Caco-2 (cell line): Measurements from ENCODE around the gene AKT3. TPM values are rescaled to one million over a fixed set of nuclear protein-coding genes. Genes with fewer than 3 reads are reported as not detected.

Source experiments
- BruUV-seq: library from RNA; stranded (reverse); fragments of 400-500 nt; replicated peaks from 2 replicates; lab custom pipeline; 2021; lab: Mats Ljungman, UMichigan
- CTCF ChIA-PET: fragments of 300-600 bp; sonication (Branson Sonifier 250); formaldehyde crosslinking; loops from one replicate; lab custom pipeline; 2022; ENCODE audit warnings: antibody characterized with exemption; lab: Charles Lee
- POLR2A ChIA-PET: fragments of 300-600 bp; sonication (Branson Sonifier 250); formaldehyde crosslinking; loops from one replicate; lab custom pipeline; 2022; ENCODE audit warnings: antibody characterized with exemption; lab: Charles Lee
- DNase-seq, 2 experiments: peaks; one replicate each; pipeline versions ENCODE4 v3.0.0 to v3.0.0-alpha.2; 2020 to 2022
- H3K27me3 ChIP-seq: replicated peaks from 2 replicates; pipeline ENCODE4 v1.6.0; 2011; ENCODE audit warnings: low read length; ENCODE audit not compliant: control insufficient read depth, insufficient read depth
- H3K36me3 ChIP-seq: 2 replicates; pipeline ENCODE4 v1.5.1; 2011; ENCODE audit warnings: low read length; ENCODE audit not compliant: control insufficient read depth, insufficient read depth
- H3K4me1 ChIP-seq: fragments of 250-450 bp; sonication (Bioruptor Pico); 2 replicates; pipeline ENCODE4 v1.5.1; 2020; ENCODE audit warnings: mild to moderate bottlenecking
- H3K4me3 ChIP-seq: 2 replicates; pipeline ENCODE4 v1.5.1; 2011; ENCODE audit warnings: low read depth, mild to moderate bottlenecking, control low read depth, low read length
- H3K9me3 ChIP-seq: fragments of 250-450 bp; sonication (Bioruptor Pico); 2 replicates; pipeline ENCODE4 v1.5.1; 2020; ENCODE audit warnings: mild to moderate bottlenecking, moderate library complexity
- H3K27ac Mint-ChIP-seq: one replicate; pipeline ENCODE4 v1.8.0; 2022; ENCODE audit warnings: mixed read lengths; ENCODE audit not compliant: unreplicated experiment
- H3K27me3 Mint-ChIP-seq: one replicate; pipeline ENCODE4 v1.8.0; 2022; ENCODE audit warnings: mixed read lengths; ENCODE audit not compliant: insufficient read depth, unreplicated experiment
- H3K36me3 Mint-ChIP-seq: one replicate; pipeline ENCODE4 v1.8.0; 2022; ENCODE audit warnings: mild to moderate bottlenecking, mixed read lengths; ENCODE audit not compliant: insufficient read depth, unreplicated experiment
- H3K4me1 Mint-ChIP-seq: one replicate; pipeline ENCODE4 v1.8.0; 2022; ENCODE audit warnings: low read depth, mixed read lengths; ENCODE audit not compliant: unreplicated experiment
- H3K4me3 Mint-ChIP-seq: one replicate; pipeline ENCODE4 v1.8.0; 2022; ENCODE audit warnings: mild to moderate bottlenecking, moderate library complexity, mixed read lengths; ENCODE audit not compliant: unreplicated experiment
- H3K9me3 Mint-ChIP-seq: one replicate; pipeline ENCODE4 v1.8.0; 2022; ENCODE audit warnings: mixed read lengths; ENCODE audit not compliant: unreplicated experiment
- intact Hi-C: fragments of 100-400 bp; cut with micrococcal nuclease; formaldehyde crosslinking; loops from one replicate; pipeline ENCODE4 v1.10.0; 2022; ENCODE audit not compliant: unreplicated experiment
- total RNA-seq: library from RNA; stranded (reverse); gene quantifications from 2 replicates; pipeline ENCODE4 v1.2.3, GENCODE V29; 2022
- TF ChIP-seq, protein P1 (sequence below), 2 experiments: fragments of 200-600 bp in 1 of 2; IDR thresholded peaks; 1 replicate in 1 of 2; 2 replicates in 1 of 2; pipeline versions ENCODE4 v1.5.1 to v1.8.0; 2011 to 2022; ENCODE audit warnings: antibody characterized with exemption in 1 of 2, control low read depth in 1 of 2, inconsistent platforms in 1 of 2, low read depth in 1 of 2, low read length in 1 of 2, mild to moderate bottlenecking in 1 of 2, moderate library complexity in 1 of 2; ENCODE audit not compliant: insufficient read depth in 1 of 2, severe bottlenecking in 1 of 2, unreplicated experiment in 1 of 2

AKT3 gene
- total RNA-seq, 1 experiment from 2014 or later, result 3.7 TPM

DNA sequence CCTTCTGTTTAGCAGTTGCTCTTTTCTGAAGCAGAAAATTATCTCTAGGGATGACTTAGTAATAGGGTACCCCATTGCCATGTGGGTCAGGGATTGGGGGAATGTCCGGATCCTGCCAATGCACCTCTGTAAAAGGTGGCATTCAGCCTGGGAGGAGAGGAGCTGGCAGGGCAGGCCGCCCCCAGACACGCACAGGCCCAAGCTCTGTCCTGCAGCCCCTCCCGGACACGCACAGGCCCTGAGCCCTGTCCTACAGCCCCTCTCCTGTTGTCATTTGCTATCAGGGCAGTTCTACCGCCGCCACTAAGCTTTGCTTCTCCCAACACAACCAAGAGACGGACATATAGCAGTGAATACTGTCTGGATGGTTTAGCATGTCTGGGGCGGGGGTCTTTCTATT, 375.1 kb downstream of the AKT3 start:
- Mint-ChIP-seq H3K27ac (no peak overlapping the region), H3K27me3 (no peaks in the 10 kb centered on the region), H3K4me3 (no peak overlapping the region), H3K9me3 (peaks cover 4% of the 10 kb centered on the region), H3K4me1 (no peaks in the 10 kb centered on the region), H3K36me3 (no peaks in the 10 kb centered on the region)
- BruUV-seq, result no TSS peak
- intact Hi-C loops, result no loop called here
- TF ChIP-seq, protein P1, sequence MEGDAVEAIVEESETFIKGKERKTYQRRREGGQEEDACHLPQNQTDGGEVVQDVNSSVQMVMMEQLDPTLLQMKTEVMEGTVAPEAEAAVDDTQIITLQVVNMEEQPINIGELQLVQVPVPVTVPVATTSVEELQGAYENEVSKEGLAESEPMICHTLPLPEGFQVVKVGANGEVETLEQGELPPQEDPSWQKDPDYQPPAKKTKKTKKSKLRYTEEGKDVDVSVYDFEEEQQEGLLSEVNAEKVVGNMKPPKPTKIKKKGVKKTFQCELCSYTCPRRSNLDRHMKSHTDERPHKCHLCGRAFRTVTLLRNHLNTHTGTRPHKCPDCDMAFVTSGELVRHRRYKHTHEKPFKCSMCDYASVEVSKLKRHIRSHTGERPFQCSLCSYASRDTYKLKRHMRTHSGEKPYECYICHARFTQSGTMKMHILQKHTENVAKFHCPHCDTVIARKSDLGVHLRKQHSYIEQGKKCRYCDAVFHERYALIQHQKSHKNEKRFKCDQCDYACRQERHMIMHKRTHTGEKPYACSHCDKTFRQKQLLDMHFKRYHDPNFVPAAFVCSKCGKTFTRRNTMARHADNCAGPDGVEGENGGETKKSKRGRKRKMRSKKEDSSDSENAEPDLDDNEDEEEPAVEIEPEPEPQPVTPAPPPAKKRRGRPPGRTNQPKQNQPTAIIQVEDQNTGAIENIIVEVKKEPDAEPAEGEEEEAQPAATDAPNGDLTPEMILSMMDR (IDR thresholded peaks at IDR 0.05; ENCODE audit: insufficient read depth in 1 of 2, low read depth in 1 of 2, low read length in 1 of 2, severe bottlenecking in 1 of 2, unreplicated experiment in 1 of 2), result no peak
- Histone ChIP-seq H3K9me3 (no peaks in the 10 kb centered on the region), H3K36me3 (no peaks in the 10 kb centered on the region), H3K4me3 (no peak overlapping the region), H3K27me3 (no peaks in the 10 kb centered on the region), H3K4me1 (no peaks in the 10 kb centered on the region)
- CTCF ChIA-PET, result no interaction called here
- POLR2A ChIA-PET, result no interaction called here
- no peak for DNase-seq

- no peaks in the 10 kb centered on the region for H3K27me3 ChIP-seq
- DNase-seq, result no peak
- POLR2A ChIA-PET, result no interaction called here
- H3K27me3 Mint-ChIP-seq, result no peaks in the 10 kb centered on the region
- no peaks in the 10 kb centered on the region for H3K4me1 Mint-ChIP-seq
- no peaks in the 10 kb centered on the region for H3K9me3 ChIP-seq
- TF ChIP-seq, protein P1 (IDR thresholded peaks at IDR 0.05; ENCODE audit: insufficient read depth in 1 of 2, low read depth in 1 of 2, low read length in 1 of 2, severe bottlenecking in 1 of 2, unreplicated experiment in 1 of 2), result no peak
- H3K36me3 ChIP-seq, result no peaks in the 10 kb centered on the region
- H3K36me3 Mint-ChIP-seq, result no peaks in the 10 kb centered on the region
- CTCF ChIA-PET, result no interaction called here
- no peak overlapping the region for H3K4me3 ChIP-seq
- intact Hi-C loops, result no loop called here
- no peaks in the 10 kb centered on the region for H3K4me1 ChIP-seq
- BruUV-seq, result no TSS peak
- no peak overlapping the region for H3K27ac Mint-ChIP-seq
- no peaks in the 10 kb centered on the region for H3K9me3 Mint-ChIP-seq
- H3K4me3 Mint-ChIP-seq, result no peak overlapping the region
These were observed 375.7 kb downstream of the AKT3 start for GRCh38 chr1:243474136-243474881.

- Histone ChIP-seq H3K27me3 (no peaks in the 10 kb centered on the region), H3K4me1 (no peaks in the 10 kb centered on the region), H3K9me3 (no peaks in the 10 kb centered on the region), H3K36me3 (no peaks in the 10 kb centered on the region), H3K4me3 (no peak overlapping the region)
- Mint-ChIP-seq H3K36me3 (no peaks in the 10 kb centered on the region), H3K27me3 (no peaks in the 10 kb centered on the region), H3K9me3 (no peaks in the 10 kb centered on the region), H3K27ac (no peak overlapping the region), H3K4me1 (no peaks in the 10 kb centered on the region), H3K4me3 (no peak overlapping the region)
- TF ChIP-seq, protein P1 (IDR thresholded peaks at IDR 0.05; ENCODE audit: insufficient read depth in 1 of 2, low read depth in 1 of 2, low read length in 1 of 2, severe bottlenecking in 1 of 2, unreplicated experiment in 1 of 2), result no peak
- intact Hi-C loops, result no loop called here
- ChIA-PET CTCF (no interaction called here), POLR2A (no interaction called here)
- no TSS peak for BruUV-seq
- DNase-seq, result no peak
These were observed 376.6 kb downstream of the AKT3 start for GRCh38 chr1:243473227-243474135.
